ENCODE data around the gene DYNLRB1.

- TF ChIP-seq, protein P1, sequence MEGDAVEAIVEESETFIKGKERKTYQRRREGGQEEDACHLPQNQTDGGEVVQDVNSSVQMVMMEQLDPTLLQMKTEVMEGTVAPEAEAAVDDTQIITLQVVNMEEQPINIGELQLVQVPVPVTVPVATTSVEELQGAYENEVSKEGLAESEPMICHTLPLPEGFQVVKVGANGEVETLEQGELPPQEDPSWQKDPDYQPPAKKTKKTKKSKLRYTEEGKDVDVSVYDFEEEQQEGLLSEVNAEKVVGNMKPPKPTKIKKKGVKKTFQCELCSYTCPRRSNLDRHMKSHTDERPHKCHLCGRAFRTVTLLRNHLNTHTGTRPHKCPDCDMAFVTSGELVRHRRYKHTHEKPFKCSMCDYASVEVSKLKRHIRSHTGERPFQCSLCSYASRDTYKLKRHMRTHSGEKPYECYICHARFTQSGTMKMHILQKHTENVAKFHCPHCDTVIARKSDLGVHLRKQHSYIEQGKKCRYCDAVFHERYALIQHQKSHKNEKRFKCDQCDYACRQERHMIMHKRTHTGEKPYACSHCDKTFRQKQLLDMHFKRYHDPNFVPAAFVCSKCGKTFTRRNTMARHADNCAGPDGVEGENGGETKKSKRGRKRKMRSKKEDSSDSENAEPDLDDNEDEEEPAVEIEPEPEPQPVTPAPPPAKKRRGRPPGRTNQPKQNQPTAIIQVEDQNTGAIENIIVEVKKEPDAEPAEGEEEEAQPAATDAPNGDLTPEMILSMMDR (IDR thresholded peaks at IDR 0.05): no peak
- no peak for TF ChIP-seq EZH2 (IDR thresholded peaks at IDR 0.05; ENCODE audit: borderline replicate concordance, insufficient read depth, low read depth, low read length, poor library complexity, severe bottlenecking)
Observed at GRCh38 chr20:34578025-34578424, 61.8 kb downstream of the DYNLRB1 start.

Measured in B cell (primary cell).